RWPE2 (cell line): Measurements from ENCODE around the gene CNBD2.

Experiments used
- ATAC-seq: fragments of 200-7000 bp; cut with Tn5 transposase; 3 replicates; pipeline ENCODE4 v1.9.1; 2021; ENCODE audit warnings: low read depth
- DNase-seq: peaks from one replicate; pipeline ENCODE4 v3.0.0-alpha.2; 2020; ENCODE audit warnings: low spot score
- H3K27ac ChIP-seq: fragments of 450-650 bp; 2 replicates; pipeline ENCODE4 v1.5.1; 2017; ENCODE audit warnings: mild to moderate bottlenecking; ENCODE audit not compliant: poor library complexity, severe bottlenecking
- H3K27me3 ChIP-seq: fragments of 250-450 bp; sonication (Bioruptor Pico); 2 replicates; pipeline ENCODE4 v1.5.1; 2021; ENCODE audit warnings: mild to moderate bottlenecking, moderate library complexity; ENCODE audit not compliant: insufficient read depth, poor library complexity, severe bottlenecking
- H3K36me3 ChIP-seq: fragments of 250-450 bp; sonication (Bioruptor Pico); 2 replicates; pipeline ENCODE4 v1.5.1; 2020; ENCODE audit warnings: low read depth, mild to moderate bottlenecking, moderate library complexity
- H3K4me1 ChIP-seq: fragments of 250-450 bp; sonication (Bioruptor Pico); 2 replicates; pipeline ENCODE4 v1.5.1; 2021; ENCODE audit warnings: mild to moderate bottlenecking, moderate library complexity; ENCODE audit not compliant: insufficient read depth, poor library complexity, severe bottlenecking
- H3K4me3 ChIP-seq: fragments of 250-450 bp; sonication (Bioruptor Pico); 2 replicates; pipeline ENCODE4 v1.5.1; 2021; ENCODE audit warnings: mild to moderate bottlenecking, moderate library complexity; ENCODE audit not compliant: severe bottlenecking
- H3K9me3 ChIP-seq: fragments of 250-450 bp; sonication (Bioruptor Pico); 2 replicates; pipeline ENCODE4 v1.5.1; 2021; ENCODE audit warnings: mild to moderate bottlenecking, moderate library complexity; ENCODE audit not compliant: severe bottlenecking
- CTCF ChIP-seq: fragments of 450-650 bp; IDR thresholded peaks from one replicate; pipeline ENCODE4 v1.5.1; 2017; ENCODE audit warnings: mild to moderate bottlenecking, moderate library complexity; ENCODE audit not compliant: poor library complexity, severe bottlenecking

CNBD2 gene

GRCh38 chr20:35952480-35953386 is 15.7 kb upstream of the CNBD2 start:
- ATAC-seq (0 out of 3 replicates have a peak, but pooled peaks have one; percentile 5), DNase-seq (no peak)
- Histone ChIP-seq H3K27ac (peak overlapping the region; percentile 94), H3K4me3 (peak overlapping the region; percentile 85), H3K4me1 (peaks cover 10% of the 10 kb centered on the region), H3K27me3 (no peaks in the 10 kb centered on the region), H3K36me3 (peaks cover 14% of the 10 kb centered on the region), H3K9me3 (no peaks in the 10 kb centered on the region)
- TF ChIP-seq CTCF, result no peak

- Histone ChIP-seq H3K9me3 (no peaks in the 10 kb centered on the region), H3K36me3 (peaks cover 5% of the 10 kb centered on the region), H3K27me3 (no peaks in the 10 kb centered on the region), H3K4me1 (peaks cover 10% of the 10 kb centered on the region), H3K4me3 (peak overlapping the region; percentile 85), H3K27ac (peak overlapping the region; percentile 94)
- no peak for TF ChIP-seq CTCF
- ATAC-seq (peak; percentile 24), DNase-seq (peak; percentile 89)
Measured at GRCh38 chr20:35953387-35954199, 14.8 kb upstream of the CNBD2 start.

- peak; percentile 89 for ATAC-seq
- H3K27ac ChIP-seq, result peak within 1 kb of the TSS; percentile 94
- peak; percentile 100 for TF ChIP-seq CTCF
Measured at GRCh38 chr20:35954200-35954906, 14.0 kb upstream of the CNBD2 start, which contains the start of gene SCAND1. Gene SCAND1 (minus strand): TSS chr20:35954502. CDS start chr20:35954284, 218 bp downstream.

GRCh38 chr20:35954907-35955251 is 13.5 kb upstream of the CNBD2 start:
- Histone ChIP-seq H3K36me3 (no peaks in the 10 kb centered on the region), H3K9me3 (no peaks in the 10 kb centered on the region), H3K27me3 (no peaks in the 10 kb centered on the region), H3K4me3 (peak overlapping the region; percentile 85), H3K27ac (peak overlapping the region; percentile 94), H3K4me1 (peaks cover 10% of the 10 kb centered on the region)
- ATAC-seq (peak; percentile 1; the same call in 2 of the 3 replicates), DNase-seq (no peak)
- no peak for TF ChIP-seq CTCF

More at GRCh38 chr20:35954200-35954906, 14.0 kb upstream of the CNBD2 start, which contains the start of gene SCAND1:
- H3K36me3 ChIP-seq, result no peaks in the 10 kb centered on the region
- H3K27me3 ChIP-seq, result no peaks in the 10 kb centered on the region
- peak within 1 kb of the TSS; percentile 85 for H3K4me3 ChIP-seq
- DNase-seq, result peak; percentile 100
- no peaks in the 10 kb centered on the region for H3K9me3 ChIP-seq
- peaks cover 10% of the 10 kb centered on the region for H3K4me1 ChIP-seq
